ENCODE results near the gene SHISA5.

Gene SHISA5

GRCh38 chr3:48429317-48429959 is 74.5 kb downstream of the SHISA5 start:
- peak; percentile 78 for DNase-seq

DNA sequence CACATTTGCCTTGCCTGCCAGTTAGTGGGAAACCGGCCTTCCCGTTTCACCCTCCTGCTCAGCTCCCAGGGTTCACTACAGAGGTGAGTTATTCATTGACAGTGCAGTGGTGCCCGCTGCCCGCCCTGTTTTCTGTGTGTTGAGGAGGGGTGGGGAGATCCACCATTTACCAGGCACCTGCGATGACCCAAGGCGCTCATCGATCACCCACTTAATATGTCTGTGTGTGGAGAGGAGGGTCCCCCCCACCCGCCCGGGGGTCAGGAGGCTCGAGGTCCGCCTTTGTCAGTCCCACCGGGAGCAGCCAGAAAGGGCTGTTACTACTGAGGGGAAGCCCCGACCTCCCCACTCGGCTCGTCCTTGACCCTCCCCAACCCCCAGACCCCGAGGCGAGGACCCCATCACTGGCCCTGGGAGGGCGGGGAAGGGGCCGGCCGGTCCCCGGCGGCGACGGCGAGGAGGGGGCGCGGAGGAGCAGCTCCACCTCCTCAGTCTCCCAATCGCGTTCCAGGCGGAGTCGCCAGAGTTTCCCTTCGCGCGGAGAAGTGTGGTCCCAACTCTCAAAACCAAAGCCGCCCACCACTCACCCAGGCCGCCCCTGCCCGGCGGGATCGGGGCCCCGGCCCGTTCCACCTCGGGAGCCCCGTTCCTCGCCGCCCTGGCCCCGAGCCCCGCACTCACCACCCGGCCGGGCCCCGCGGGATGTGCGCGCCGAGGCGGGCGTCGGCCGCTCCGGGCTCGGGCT is 75.2 kb downstream of the SHISA5 start:
- DNase-seq: peak; percentile 4

- no peak for DNase-seq
These were observed 75.8 kb downstream of the SHISA5 start for GRCh38 chr3:48428088-48428571.

DNA sequence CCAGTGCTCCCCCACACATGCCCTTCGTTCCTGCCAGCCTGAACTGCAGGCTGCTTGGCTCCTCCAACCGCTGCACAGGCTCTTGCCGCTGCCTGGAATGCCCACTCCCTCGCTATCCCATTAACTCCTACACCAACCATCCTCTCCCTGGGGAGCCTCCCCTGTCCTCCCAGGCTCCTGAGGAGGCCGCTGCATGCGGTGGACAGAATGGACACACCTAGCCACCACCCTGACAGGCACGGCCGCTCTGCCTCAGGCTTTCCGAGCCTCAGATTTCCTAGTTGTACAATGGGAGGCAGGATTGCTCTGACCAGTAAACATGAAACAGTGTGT is 76.4 kb downstream of the SHISA5 start:
- DNase-seq: no peak

DNA sequence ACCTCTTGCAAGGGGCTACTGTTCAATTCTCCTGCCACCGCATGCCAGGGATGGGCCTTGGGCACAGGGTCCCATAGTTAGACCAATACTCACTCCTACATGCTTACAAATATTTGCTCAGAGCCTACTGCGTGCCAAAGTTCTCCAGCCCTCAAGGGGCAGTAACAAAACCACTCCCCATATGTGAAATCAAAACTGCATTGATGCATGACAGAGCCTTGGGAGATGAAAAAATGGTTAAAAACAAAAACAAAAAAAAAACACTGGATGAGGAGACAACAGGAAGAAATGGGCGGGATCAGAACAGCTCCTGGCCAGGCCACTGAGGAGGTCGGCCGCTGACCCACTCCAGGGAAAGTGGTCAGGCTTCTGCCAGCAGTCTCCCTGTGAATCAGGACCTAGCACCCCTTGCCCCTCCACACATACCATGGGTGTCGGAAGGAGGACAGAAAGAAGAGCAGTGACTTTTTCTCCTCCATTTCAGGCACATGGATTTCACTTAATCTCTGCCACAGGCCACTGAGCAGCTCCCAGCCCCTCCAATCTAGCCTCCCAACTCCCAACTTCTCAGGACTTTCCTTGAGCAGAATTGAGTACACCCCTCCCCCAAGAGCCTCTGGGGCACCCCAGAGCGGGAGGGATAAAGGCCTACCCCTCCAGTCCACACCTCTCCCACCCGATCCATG is 76.9 kb downstream of the SHISA5 start:
- DNase-seq: no peak

- no peak for DNase-seq
These were observed 77.5 kb downstream of the SHISA5 start for GRCh38 chr3:48426401-48426909.

- no peak for DNase-seq
These were observed 78.6 kb downstream of the SHISA5 start for GRCh38 chr3:48425281-48425812.

GRCh38 chr3:48423883-48424695 is 79.9 kb downstream of the SHISA5 start:
- DNase-seq: no peak

GRCh38 chr3:48423241-48423882 is 80.6 kb downstream of the SHISA5 start:
- DNase-seq: no peak

DNA sequence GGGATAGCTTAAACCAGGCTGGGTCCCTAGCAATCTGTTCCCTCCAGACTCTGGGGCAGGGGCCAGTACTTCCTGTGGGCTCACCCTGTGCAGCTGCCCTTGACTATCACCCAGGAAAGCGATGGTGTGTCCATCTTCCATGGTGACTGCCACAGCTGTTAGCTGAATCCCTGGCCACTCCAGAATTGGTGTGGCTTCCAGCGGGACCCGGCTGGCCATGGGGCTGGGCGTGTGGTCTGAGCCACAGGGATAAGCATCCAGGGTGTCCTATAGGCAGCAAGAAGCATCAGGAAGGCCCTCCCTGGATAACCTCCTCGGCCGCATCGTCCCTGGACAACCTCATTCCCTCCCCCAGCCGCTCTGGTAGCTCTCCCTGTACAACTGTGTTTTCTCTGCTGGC is 81.3 kb downstream of the SHISA5 start:
- no peak for DNase-seq

GRCh38 chr3:48422272-48422671 is 81.7 kb downstream of the SHISA5 start:
- no peak for DNase-seq

- DNase-seq: no peak
These were observed 83.4 kb downstream of the SHISA5 start for GRCh38 chr3:48420561-48420960.

DNA sequence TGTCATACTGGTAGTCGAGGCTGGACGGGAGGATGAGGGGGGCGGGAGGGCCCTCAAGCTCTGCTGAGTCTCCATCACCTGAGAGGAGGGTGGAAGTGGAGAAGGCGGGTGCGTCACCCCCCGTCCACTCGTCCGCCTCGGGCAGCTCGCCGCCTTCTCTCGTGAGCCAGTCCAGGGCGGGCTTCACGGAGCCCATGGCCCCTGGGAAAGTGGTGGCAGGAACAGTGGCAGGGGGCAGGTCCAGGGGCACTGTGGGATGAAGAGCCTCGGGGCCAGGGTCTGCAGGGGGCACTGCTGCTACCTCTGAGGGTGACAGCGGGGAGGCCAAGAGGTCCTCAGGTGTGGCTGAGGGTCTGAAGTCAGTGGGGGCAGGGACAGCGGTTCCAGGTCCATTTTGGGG is 84.4 kb downstream of the SHISA5 start:
- DNase-seq: no peak

DNA sequence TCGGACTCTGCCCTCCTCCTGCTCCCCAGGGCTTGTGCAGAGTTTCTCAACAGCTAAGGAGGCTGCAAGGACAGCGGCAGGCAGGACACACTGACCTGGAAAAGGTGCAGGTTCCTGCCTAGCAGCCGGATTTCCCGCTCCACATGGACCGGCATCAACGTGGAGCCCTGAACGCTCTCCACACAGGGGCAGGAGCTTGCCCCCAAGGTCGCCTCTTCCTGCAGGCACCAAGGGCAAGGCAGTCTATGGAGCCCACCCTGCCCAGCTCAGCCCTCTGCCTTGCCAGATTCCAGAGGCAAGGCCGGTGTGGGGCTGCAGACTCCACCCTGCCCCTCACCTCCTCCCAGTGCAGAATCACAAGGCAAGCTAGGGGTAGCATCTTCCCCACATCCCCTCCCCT is 84.8 kb downstream of the SHISA5 start:
- no peak for DNase-seq

- DNase-seq: no peak
These were observed 85.3 kb downstream of the SHISA5 start for GRCh38 chr3:48418651-48419050.

GRCh38 chr3:48418140-48418539 is 85.8 kb downstream of the SHISA5 start:
- no peak for DNase-seq
